HCT116 (cell line): ENCODE data around the gene MVB12A. TPM values are rescaled to one million over a fixed set of nuclear protein-coding genes. Genes with fewer than 3 reads are reported as not detected.

Experiments used
- ATAC-seq: fragments of 200-7000 bp; cut with Tn5 transposase; 2 replicates; pipeline ENCODE4 v1.9.1; 2020; ENCODE audit warnings: mild to moderate bottlenecking, moderate library complexity
- BruUV-seq: library from RNA; stranded (reverse); fragments of 400-500 nt; replicated peaks from 2 replicates; lab custom pipeline; 2021; lab: Mats Ljungman, UMichigan
- CTCF ChIA-PET: fragments of 300-600 bp; sonication (Branson Sonifier 250); formaldehyde crosslinking; loops from one replicate; lab custom pipeline; 2021; ENCODE audit warnings: antibody characterized with exemption; lab: Charles Lee
- POLR2A ChIA-PET: fragments of 300-600, 350-600 bp; sonication (Branson Sonifier 250); formaldehyde crosslinking; loops from one replicate; lab custom pipeline; 2021; ENCODE audit warnings: antibody characterized with exemption; lab: Charles Lee
- RAD21 ChIA-PET, 2 experiments: fragments of 300-600 bp; sonication (Branson Sonifier 250); formaldehyde crosslinking; loops; one replicate each; lab custom pipeline; 2023; ENCODE audit warnings: low total read pairs in 2 of 2; ENCODE audit not compliant: uncharacterized antibody in 2 of 2, unreplicated experiment in 2 of 2, low non-redundant PET in 1 of 2; lab: Charles Lee
- DNase-seq: peaks from one replicate; pipeline ENCODE4 v3.0.0-alpha.2; 2010; ENCODE audit warnings: low read depth, low spot score
- H2AFZ ChIP-seq: fragments of 200-600 bp; shearing (Covaris generic), sonication (generic); 2 replicates; pipeline ENCODE4 v1.6.1; 2017; ENCODE audit warnings: low read depth, mixed run types, mixed read lengths, antibody characterized with exemption, low read length; ENCODE audit not compliant: poor library complexity, severe bottlenecking
- H3K27ac ChIP-seq: 2 replicates; pipeline ENCODE4 v1.5.1; 2012; ENCODE audit warnings: low read depth, low read length
- H3K27me3 ChIP-seq: fragments of 200-600 bp; sonication (generic); 2 replicates; pipeline ENCODE4 v1.6.1; 2016; ENCODE audit warnings: mixed run types, low read length, mixed read lengths; ENCODE audit not compliant: insufficient read depth
- H3K36me3 ChIP-seq, 2 experiments: fragments of 200-500 bp in 1 of 2; fragments of 200-600 bp in 1 of 2; sonication (Bioruptor generic) in 1 of 2; sonication (generic) in 1 of 2; 2 replicates each; pipeline versions ENCODE4 v1.5.1 to v1.6.1; 2014 to 2016; ENCODE audit warnings: low read length in 2 of 2, inconsistent platforms in 1 of 2, mixed read lengths in 1 of 2, mixed run types in 1 of 2; ENCODE audit not compliant: insufficient read depth in 2 of 2, control insufficient read depth in 1 of 2
- H3K4me1 ChIP-seq, 2 experiments: fragments of 200-600 bp in 1 of 2; sonication (generic) in 1 of 2; 2 replicates each; pipeline versions ENCODE4 v1.5.1 to v1.6.1; 2012 to 2017; ENCODE audit warnings: low read length in 2 of 2, inconsistent platforms in 1 of 2, mild to moderate bottlenecking in 1 of 2, mixed read lengths in 1 of 2, mixed run types in 1 of 2, moderate library complexity in 1 of 2; ENCODE audit not compliant: insufficient read depth in 2 of 2, control insufficient read depth in 1 of 2
- H3K4me2 ChIP-seq: fragments of 200-600 bp; sonication (generic); 2 replicates; pipeline ENCODE4 v1.6.1; 2017; ENCODE audit warnings: mixed run types, low read length, mixed read lengths
- H3K4me3 ChIP-seq, 2 experiments: fragments of 200-600 bp in 1 of 2; sonication (generic) in 1 of 2; replicated peaks in 1 of 2; 2 replicates each; pipeline ENCODE4 v1.5.1; 2011 to 2016; ENCODE audit warnings: low read length in 2 of 2, control low read depth in 1 of 2, low read depth in 1 of 2, mild to moderate bottlenecking in 1 of 2, mixed read lengths in 1 of 2, mixed run types in 1 of 2
- H3K79me2 ChIP-seq: fragments of 200-600 bp; sonication (generic); 2 replicates; pipeline ENCODE4 v1.6.1; 2017; ENCODE audit warnings: mild to moderate bottlenecking, mixed run types, low read length, moderate library complexity, mixed read lengths; ENCODE audit not compliant: insufficient read depth
- H3K9ac ChIP-seq: fragments of 200-600 bp; sonication (generic); 2 replicates; pipeline ENCODE4 v1.6.1; 2016; ENCODE audit warnings: low read length, mixed read lengths
- H3K9me2 ChIP-seq: fragments of 200-600 bp; sonication (generic), shearing (Covaris generic); 2 replicates; pipeline ENCODE4 v1.6.1; 2017; ENCODE audit warnings: mixed run types, mild to moderate bottlenecking, moderate library complexity; ENCODE audit not compliant: insufficient read depth
- H3K9me3 ChIP-seq, 2 experiments: fragments of 200-500 bp in 1 of 2; fragments of 200-600 bp in 1 of 2; sonication (Bioruptor generic) in 1 of 2; sonication (generic) in 1 of 2; 2 replicates each; pipeline ENCODE4 v1.6.1; 2014 to 2017; ENCODE audit warnings: low read length in 2 of 2, mixed read lengths in 2 of 2, inconsistent platforms in 1 of 2, low read depth in 1 of 2, mild to moderate bottlenecking in 1 of 2, mixed run types in 1 of 2, moderate library complexity in 1 of 2; ENCODE audit not compliant: control insufficient read depth in 1 of 2, insufficient read depth in 1 of 2
- H4K20me1 ChIP-seq: fragments of 200-600 bp; sonication (generic), shearing (Covaris generic); 2 replicates; pipeline ENCODE4 v1.6.1; 2017; ENCODE audit warnings: mixed run types, mild to moderate bottlenecking, moderate library complexity; ENCODE audit not compliant: insufficient read depth
- EGR1 ChIP-seq: IDR thresholded peaks from 2 replicates; pipeline ENCODE4 v1.6.1; 2012; ENCODE audit warnings: low read depth
- ELF1 ChIP-seq: IDR thresholded peaks from 2 replicates; pipeline ENCODE4 v1.6.1; 2012; ENCODE audit warnings: low read depth, borderline replicate concordance
- EZH2 ChIP-seq: fragments of 200-600 bp; sonication (generic); IDR thresholded peaks from 2 replicates; pipeline ENCODE4 v1.6.1; 2017; ENCODE audit warnings: antibody characterized with exemption, mixed run types
- FOSL1 ChIP-seq: IDR thresholded peaks from 2 replicates; pipeline ENCODE4 v1.6.1; 2012; ENCODE audit warnings: low read depth
- JUND ChIP-seq: IDR thresholded peaks from 2 replicates; pipeline ENCODE4 v1.6.1; 2012
- POLR2AphosphoS5 ChIP-seq: IDR thresholded peaks from 2 replicates; pipeline ENCODE4 v1.6.1; 2011; ENCODE audit warnings: mild to moderate bottlenecking, low read depth, low read length, moderate library complexity
- RAD21 ChIP-seq: IDR thresholded peaks from 2 replicates; pipeline ENCODE4 v1.6.1; 2012; ENCODE audit warnings: low read depth, mild to moderate bottlenecking
- SIN3A ChIP-seq: IDR thresholded peaks from 2 replicates; pipeline ENCODE4 v1.6.1; 2012; ENCODE audit warnings: low read depth
- YY1 ChIP-seq: IDR thresholded peaks from 2 replicates; pipeline ENCODE4 v1.6.1; 2011; ENCODE audit warnings: low read length, low read depth, moderate library complexity, mild to moderate bottlenecking; ENCODE audit not compliant: insufficient replicate concordance; ENCODE audit errors: extremely low read depth
- ZNF274 ChIP-seq: fragments of 200-500 bp; sonication (Bioruptor generic); IDR thresholded peaks from 2 replicates; pipeline ENCODE4 v1.6.1; 2014; ENCODE audit warnings: mild to moderate bottlenecking, low read depth, low read length, inconsistent platforms
- intact Hi-C: fragments of 100-400 bp; cut with micrococcal nuclease; formaldehyde crosslinking; loops from 2 replicates; pipeline ENCODE4 v1.10.0; 2022
- total RNA-seq: library from RNA; stranded (reverse); gene quantifications from one replicate; pipeline ENCODE4 v1.2.1, GENCODE V29; 2021; ENCODE audit not compliant: unreplicated experiment
- TF ChIP-seq, protein P1 (sequence below): IDR thresholded peaks from 2 replicates; pipeline ENCODE4 v1.6.1; 2012
- TF ChIP-seq, protein P2 (sequence below): IDR thresholded peaks from 2 replicates; pipeline ENCODE4 v1.6.1; 2012

Gene MVB12A
- total RNA-seq, 1 experiment from 2014 or later, result 91.7 TPM

- TF ChIP-seq EZH2, result no peak
- no peak for TF ChIP-seq ZNF274
- TF ChIP-seq FOSL1, result peak; percentile 90
- peak; percentile 94 for TF ChIP-seq JUND
- TF ChIP-seq, protein P1, sequence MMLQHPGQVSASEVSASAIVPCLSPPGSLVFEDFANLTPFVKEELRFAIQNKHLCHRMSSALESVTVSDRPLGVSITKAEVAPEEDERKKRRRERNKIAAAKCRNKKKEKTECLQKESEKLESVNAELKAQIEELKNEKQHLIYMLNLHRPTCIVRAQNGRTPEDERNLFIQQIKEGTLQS, result no peak
Observed at GRCh38 chr19:17450264-17451075, 30.6 kb downstream of the MVB12A start (continued).

DNA sequence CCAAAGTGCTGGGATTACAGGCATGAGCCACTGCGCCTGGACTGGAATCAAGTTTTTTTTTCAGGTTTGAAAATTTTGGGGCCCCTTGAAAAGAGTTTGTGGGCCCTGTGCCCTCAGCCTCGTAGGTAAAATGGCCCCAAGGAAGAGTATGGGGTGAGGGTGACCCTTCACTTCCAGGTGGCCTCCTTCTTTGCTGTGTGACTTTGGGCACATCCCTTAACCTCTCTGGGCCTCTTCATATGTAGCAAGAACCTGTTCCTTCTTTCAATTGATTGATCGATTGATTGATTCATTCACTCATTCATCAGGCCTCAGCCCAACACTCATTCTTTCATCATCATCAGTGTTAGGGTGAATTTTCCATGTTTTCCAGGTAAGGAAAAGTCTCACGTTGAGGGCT is 32.0 kb downstream of the MVB12A start:
- ChIA-PET RAD21 (interaction anchor here in 1 of 2 experiments (0.7 kb wide), 1 partner anchor 15 kb away, joined by 3 read pairs; no protein-coding TSS in a partner anchor), POLR2A (no interaction called here), CTCF (interaction anchor here (0.9 to 2.7 kb wide), 2 partner anchors 11 to 44 kb away, joined by 3 to 8 read pairs; no protein-coding TSS in a partner anchor)
- no peaks in the 10 kb centered on the region for H4K20me1 ChIP-seq
- TF ChIP-seq POLR2AphosphoS5 (no peak), YY1 (no peak), EZH2 (no peak), EGR1 (no peak), FOSL1 (no peak), SIN3A (no peak), RAD21 (no peak), ELF1 (no peak)
- TF ChIP-seq, protein P2, sequence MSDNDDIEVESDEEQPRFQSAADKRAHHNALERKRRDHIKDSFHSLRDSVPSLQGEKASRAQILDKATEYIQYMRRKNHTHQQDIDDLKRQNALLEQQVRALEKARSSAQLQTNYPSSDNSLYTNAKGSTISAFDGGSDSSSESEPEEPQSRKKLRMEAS, result no peak
- no peaks in the 10 kb centered on the region for H3K9me3 ChIP-seq
- H3K27me3 ChIP-seq, result no peaks in the 10 kb centered on the region
- intact Hi-C loops, result loop anchor here (5.0 to 10.0 kb wide), 2 partner anchors 55 to 233 kb away; partner anchors contain the start of gene UNC13A
- H3K4me2 ChIP-seq, result no peak overlapping the region
- H3K27ac ChIP-seq, result no peak overlapping the region
- no peak overlapping the region for H2AFZ ChIP-seq
- H3K79me2 ChIP-seq, result no peaks in the 10 kb centered on the region
- no peak overlapping the region for H3K9ac ChIP-seq
- no peak for ATAC-seq
- H3K4me3 ChIP-seq, result no peak overlapping the region
- no peaks in the 10 kb centered on the region for H3K9me2 ChIP-seq
- no peak for DNase-seq
- peaks cover 24 to 50% of the 10 kb centered on the region in 2 experiments for H3K4me1 ChIP-seq
- BruUV-seq, result no TSS peak
- no peaks in the 10 kb centered on the region for H3K36me3 ChIP-seq
